M059J (cell line): ENCODE results near the gene RABIF. TPM values are rescaled to one million over a fixed set of nuclear protein-coding genes. Genes with fewer than 3 reads are reported as not detected.
"Not testable (repeated sequence)": the region's sequence is repeated elsewhere in the genome, so short reads cannot be mapped to it uniquely, and the experiment has no call there.

Source experiments
- DNase-seq: peaks from one replicate; pipeline ENCODE4 v3.0.0-alpha.2; 2012; ENCODE audit warnings: low read depth
- total RNA-seq: library from RNA; depleted of rRNA; stranded (reverse); fragments of >200 nt; shearing (Covaris generic); gene quantifications from 2 replicates; pipeline ENCODE4 v1.2.3, GENCODE V29; 2014; rRNA removed

Gene RABIF
- total RNA-seq, 1 experiment from 2014 or later, result 10.0 TPM

GRCh38 chr1:202834771-202835547 is 54.0 kb downstream of the RABIF start:
- no peak for DNase-seq

DNA sequence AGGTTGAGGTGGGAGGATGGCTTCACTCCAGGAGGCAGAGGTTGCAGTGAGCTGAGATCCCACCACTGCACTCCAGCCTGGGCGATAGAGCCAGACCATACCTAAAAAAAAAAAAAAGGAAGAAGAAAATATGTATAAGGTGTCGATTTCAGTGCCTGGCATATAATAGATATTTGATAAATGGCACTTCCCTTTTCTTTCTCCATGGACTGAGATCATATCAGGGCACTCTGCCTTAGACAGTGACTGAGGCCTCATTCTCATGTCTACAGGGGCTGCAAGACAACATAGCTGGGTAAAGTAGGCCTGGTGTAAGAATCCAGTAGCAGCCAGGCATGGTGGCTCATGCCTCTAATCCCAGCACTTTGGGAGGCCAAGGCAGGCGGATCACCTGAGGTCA is 57.0 kb downstream of the RABIF start:
- no peak for DNase-seq

GRCh38 chr1:202829223-202829622 is 59.7 kb downstream of the RABIF start:
- not testable (repeated sequence) for DNase-seq

Other genes with a start within 250 kb of the RABIF start
- gene SYT2, start 178.7 kb downstream of the RABIF start, total RNA-seq, result not detected in 2 replicates
- gene KDM5B, start 80.7 kb downstream of the RABIF start, total RNA-seq, result 47.0 and 61.0 TPM in 2 replicates
- gene PCAT6, start 78.2 kb downstream of the RABIF start, total RNA-seq, result 0.69 TPM in 1 of 2 replicates, not detected in the other
- 26.3 and 26.4 TPM in 2 replicates for gene KLHL12, start 38.1 kb upstream of the RABIF start, total RNA-seq
- gene ADIPOR1, start 69.2 kb upstream of the RABIF start, total RNA-seq, result 149 and 150 TPM in 2 replicates
- gene CYB5R1, start 78.1 kb upstream of the RABIF start, total RNA-seq, result 34.8 and 46.5 TPM in 2 replicates
- gene TMEM183A, start 118.2 kb upstream of the RABIF start, total RNA-seq, result 84.6 and 99.6 TPM in 2 replicates
- gene PPFIA4, start 137.3 kb upstream of the RABIF start, total RNA-seq, result 2.5 and 12.1 TPM in 2 replicates
- gene MYOG, start 196.9 kb upstream of the RABIF start, total RNA-seq, result not detected in 2 replicates
- gene ADORA1, start 238.6 kb upstream of the RABIF start, total RNA-seq, result 1.6 and 5.6 TPM in 2 replicates